K562 (cell line): ENCODE data around the gene PDZD2.
A peak's percentile ranks its signal among the peaks of the same experiment; 100 is the strongest.

Source experiments
- ATF7 ChIP-seq: fragments of 450-650 bp; IDR thresholded peaks from 2 replicates; pipeline ENCODE4 v1.7.1; 2014; ENCODE audit warnings: mild to moderate bottlenecking, moderate library complexity
- CTCF ChIP-seq, 3 experiments: IDR thresholded peaks in 2 of 3; conservative IDR thresholded peaks in 1 of 3; 2 replicates each; pipeline ENCODE4 v1.5.1; 2011 to 2012; ENCODE audit warnings: low read length in 3 of 3, mild to moderate bottlenecking in 3 of 3, control low read depth in 2 of 3, improper control_type of control experiment in 1 of 3, inconsistent platforms in 1 of 3, low read depth in 1 of 3, mixed read lengths in 1 of 3, moderate library complexity in 1 of 3; ENCODE audit not compliant: insufficient read depth in 2 of 3
- JUND ChIP-seq, 2 experiments: IDR thresholded peaks; 2 replicates in 1 of 2; 3 replicates in 1 of 2; pipeline ENCODE4 v1.6.1; 2011; ENCODE audit warnings: borderline replicate concordance in 2 of 2, low read depth in 2 of 2, low read length in 2 of 2, improper control_type of control experiment in 1 of 2, missing biosample characterization in 1 of 2, missing genetic modification characterization in 1 of 2, missing genetic modification reagents in 1 of 2
- NFIC ChIP-seq: fragments of 450-650 bp; IDR thresholded peaks from 2 replicates; pipeline ENCODE4 v1.6.1; 2017; ENCODE audit warnings: mild to moderate bottlenecking, inconsistent platforms
- PRPF4 ChIP-seq: fragments of 200-400 bp; formaldehyde crosslinking; IDR thresholded peaks from one replicate; pipeline ENCODE4 v1.6.1; 2017; ENCODE audit warnings: low read length, low read depth, mild to moderate bottlenecking; ENCODE audit not compliant: insufficient read depth, poor library complexity, severe bottlenecking
- THAP12 ChIP-seq: fragments of 250-450 bp; sonication (Bioruptor Pico); IDR thresholded peaks from 2 replicates; pipeline ENCODE4 v1.9.0; 2021; ENCODE audit warnings: mild to moderate bottlenecking, inconsistent platforms

GRCh38 chr5:32144378-32145207 is 505.7 kb downstream of the PDZD2 start:
- no peak for TF ChIP-seq ATF7
- no peak for TF ChIP-seq THAP12 (CRISPR knock-in tag)
- TF ChIP-seq PRPF4, result no peak
- no peak for TF ChIP-seq CTCF (IDR thresholded peaks at IDR 0.05 in 2 of 3, conservative IDR thresholded peaks at IDR 0.05 in 1 of 3; ENCODE audit: insufficient read depth in 2 of 3, low read depth in 1 of 3, low read length in 3 of 3)
- TF ChIP-seq JUND (IDR thresholded peaks at IDR 0.05; ENCODE audit: borderline replicate concordance, low read depth, low read length), result no peak
- no peak for TF ChIP-seq JUND (tag; IDR thresholded peaks at IDR 0.05; ENCODE audit: borderline replicate concordance, low read depth, low read length)
- TF ChIP-seq NFIC, result peak; percentile 71
